Skeletal muscle satellite cell (primary cell): ENCODE measurements around the gene C4BPA. TPM values are rescaled to one million over a fixed set of nuclear protein-coding genes. Genes with fewer than 3 reads are reported as not detected.

Source experiments
- H3K27me3 ChIP-seq: 2 replicates; pipeline ENCODE4 v1.7.0; 2013; ENCODE audit warnings: low read length; ENCODE audit not compliant: control insufficient read depth, insufficient read depth
- H3K36me3 ChIP-seq: 2 replicates; pipeline ENCODE4 v1.7.0; 2013; ENCODE audit warnings: mild to moderate bottlenecking, control low read depth, low read length; ENCODE audit not compliant: insufficient read depth
- H3K4me1 ChIP-seq: 2 replicates; pipeline ENCODE4 v1.7.0; 2013; ENCODE audit warnings: low read length; ENCODE audit not compliant: control insufficient read depth, insufficient read depth
- H3K4me2 ChIP-seq: 2 replicates; pipeline ENCODE4 v1.7.0; 2013; ENCODE audit warnings: mild to moderate bottlenecking, low read length
- H3K4me3 ChIP-seq: 2 replicates; pipeline ENCODE4 v1.7.0; 2013; ENCODE audit warnings: low read length
- H3K9ac ChIP-seq: 2 replicates; pipeline ENCODE4 v1.7.0; 2013; ENCODE audit warnings: mild to moderate bottlenecking, low read depth, low read length, moderate library complexity
- H3K9me3 ChIP-seq: replicated peaks from 2 replicates; pipeline ENCODE4 v1.7.0; 2013; ENCODE audit warnings: mild to moderate bottlenecking, control low read depth, low read length
- total RNA-seq: library from RNA; depleted of rRNA; stranded (reverse); fragments of >200 nt; gene quantifications from 2 replicates; pipeline ENCODE4 v1.2.3, GENCODE V29; 2012; rRNA removed

The C4BPA gene
- not detected in 2 replicates for total RNA-seq

- H3K9me3 ChIP-seq: no peaks in the 10 kb centered on the region
- no peak within 1 kb of the TSS for H3K9ac ChIP-seq
- H3K4me3 ChIP-seq: no peak within 1 kb of the TSS
- no peak within 1 kb of the TSS for H3K4me2 ChIP-seq
- H3K4me1 ChIP-seq: no peaks in the 10 kb centered on the region
- H3K36me3 ChIP-seq: no peaks in the 10 kb centered on the region
- H3K27me3 ChIP-seq: peaks cover 24% of the 10 kb centered on the region
These were observed at the start of gene C4BPA for GRCh38 chr1:207103892-207104373. Gene C4BPA (plus strand): TSS chr1:207104233. CDS start chr1:207113026, 8,793 bp downstream.

DNA sequence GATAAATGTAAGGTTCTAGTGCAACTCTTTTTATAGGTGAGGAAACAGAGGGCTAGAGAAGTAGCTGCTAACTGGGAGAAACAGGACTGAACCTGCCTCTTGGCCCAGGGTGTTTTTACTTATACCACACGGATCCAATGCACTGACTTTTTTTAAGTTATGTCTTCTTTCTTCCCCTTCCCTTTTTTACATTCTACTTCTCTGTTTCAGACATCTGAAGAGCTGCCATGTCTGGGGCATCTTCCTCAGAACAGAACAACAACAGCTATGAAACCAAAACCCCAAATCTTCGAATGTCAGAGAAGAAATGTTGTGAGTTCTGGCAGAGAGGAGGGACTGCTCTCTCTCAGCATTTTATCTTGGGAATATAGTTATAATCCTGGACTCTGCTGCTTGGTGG lies 49.5 kb upstream of the C4BPA start:
- Histone ChIP-seq H3K36me3 (peaks cover under 1% of the 10 kb centered on the region), H3K9me3 (no peaks in the 10 kb centered on the region), H3K4me3 (no peak overlapping the region), H3K4me2 (no peak overlapping the region), H3K9ac (no peak overlapping the region), H3K4me1 (peaks cover 9% of the 10 kb centered on the region), H3K27me3 (no peaks in the 10 kb centered on the region)

DNA sequence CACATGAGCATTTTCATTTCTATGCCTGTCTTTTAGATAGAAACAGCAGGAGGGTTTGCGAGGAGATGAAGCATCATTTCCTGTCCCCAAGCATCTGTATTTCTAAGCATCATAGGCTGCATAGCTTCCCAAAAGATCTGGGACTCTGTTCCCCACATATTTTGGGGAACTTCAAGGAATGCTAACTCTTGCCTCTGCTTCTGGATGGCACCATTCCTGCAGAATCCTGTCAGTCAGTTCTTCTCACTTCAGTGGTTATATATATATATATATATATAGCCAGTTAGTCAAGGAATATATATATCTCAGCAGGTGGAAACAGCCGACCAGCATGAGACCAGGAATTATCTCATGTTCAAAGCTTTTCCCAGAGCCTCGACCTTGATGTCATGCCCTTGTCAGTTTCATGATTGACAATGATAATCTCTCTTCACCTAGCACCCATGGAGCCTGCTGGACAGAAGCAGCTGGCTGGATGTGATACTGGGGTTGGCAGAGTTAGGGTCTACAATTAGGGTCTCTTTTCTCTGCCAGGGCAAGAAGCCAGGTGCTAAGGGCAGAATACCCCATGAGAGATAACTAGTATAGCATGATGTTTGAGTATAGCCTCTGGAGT lies 48.5 kb upstream of the C4BPA start:
- Histone ChIP-seq H3K36me3 (no peaks in the 10 kb centered on the region), H3K27me3 (no peaks in the 10 kb centered on the region), H3K4me2 (no peak overlapping the region), H3K4me3 (no peak overlapping the region), H3K4me1 (peaks cover 5% of the 10 kb centered on the region), H3K9ac (no peak overlapping the region), H3K9me3 (no peaks in the 10 kb centered on the region)

GRCh38 chr1:207056673-207057072 lies 47.4 kb upstream of the C4BPA start:
- no peaks in the 10 kb centered on the region for H3K4me1 ChIP-seq
- H3K36me3 ChIP-seq: no peaks in the 10 kb centered on the region
- H3K9me3 ChIP-seq: no peaks in the 10 kb centered on the region
- no peak overlapping the region for H3K9ac ChIP-seq
- no peak overlapping the region for H3K4me2 ChIP-seq
- H3K27me3 ChIP-seq: no peaks in the 10 kb centered on the region
- no peak overlapping the region for H3K4me3 ChIP-seq

DNA sequence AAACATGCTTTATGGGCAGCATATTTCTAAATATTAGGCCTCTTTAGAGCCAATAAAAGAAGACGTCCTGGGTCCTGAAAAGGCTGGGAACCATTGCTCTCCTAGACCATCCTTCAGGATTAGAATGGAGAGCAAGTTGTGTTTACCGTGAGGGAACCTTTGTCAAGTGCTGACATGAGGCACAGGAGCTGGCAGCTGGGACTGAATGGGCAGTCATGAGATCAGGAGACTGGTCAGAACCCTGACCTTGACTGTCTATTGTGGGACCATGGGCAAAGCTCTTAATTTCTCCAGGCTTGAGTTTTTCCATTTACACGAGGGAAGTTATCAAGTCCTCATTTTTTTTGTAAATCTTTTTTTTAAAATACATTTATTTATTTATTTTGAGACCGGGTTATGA lies 45.8 kb upstream of the C4BPA start:
- no peak overlapping the region for H3K4me3 ChIP-seq
- no peak overlapping the region for H3K4me2 ChIP-seq
- no peak overlapping the region for H3K9ac ChIP-seq
- no peaks in the 10 kb centered on the region for H3K27me3 ChIP-seq
- no peaks in the 10 kb centered on the region for H3K36me3 ChIP-seq
- H3K4me1 ChIP-seq: no peaks in the 10 kb centered on the region
- H3K9me3 ChIP-seq: no peaks in the 10 kb centered on the region

DNA sequence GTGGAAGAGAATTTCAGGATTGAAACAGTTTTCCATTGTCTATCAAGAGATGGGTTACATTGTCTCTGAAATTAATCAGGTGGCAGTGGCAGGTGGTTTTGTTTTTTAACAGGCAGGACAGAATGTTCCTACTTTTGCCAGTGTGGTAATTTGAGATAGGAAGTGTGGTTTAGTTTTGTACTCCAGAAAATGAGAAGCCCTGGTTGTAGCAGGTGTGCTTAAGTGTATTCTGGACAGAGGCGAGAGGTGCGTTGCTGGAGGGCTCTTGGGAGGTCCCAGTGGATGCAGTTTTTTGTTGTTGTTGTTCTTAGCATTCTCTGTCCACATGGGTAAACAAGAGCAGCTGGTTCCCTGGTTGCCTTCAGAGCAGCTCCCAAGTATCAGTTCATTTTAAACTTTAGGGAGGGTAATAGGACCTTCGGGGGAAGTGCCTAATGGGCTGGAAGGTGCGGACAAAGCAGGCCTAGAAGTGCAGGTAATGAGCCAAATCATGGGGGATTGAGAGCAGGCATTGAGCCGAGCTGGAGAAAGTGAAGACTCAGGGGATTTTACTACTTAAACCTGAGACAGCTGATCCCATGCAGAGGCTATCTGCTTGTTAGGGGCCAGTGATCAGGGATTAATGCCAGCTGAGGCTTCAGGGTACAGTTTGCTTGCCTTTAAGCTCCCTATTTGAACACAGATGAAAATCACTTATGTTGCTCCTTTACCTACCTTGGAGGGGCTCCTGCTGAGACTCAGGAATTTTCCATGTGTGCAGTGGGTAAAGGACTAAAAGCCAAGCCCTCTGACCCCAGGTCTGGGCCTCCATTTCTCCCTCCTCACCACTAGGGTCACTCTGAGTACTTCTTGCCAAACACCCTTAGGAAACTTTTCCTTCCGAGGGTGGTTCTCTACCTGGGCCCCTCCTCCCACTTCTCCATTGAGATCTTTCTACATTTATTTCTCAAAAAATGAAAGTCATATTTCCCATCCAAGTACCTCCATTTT lies 44.9 kb upstream of the C4BPA start:
- Histone ChIP-seq H3K36me3 (no peaks in the 10 kb centered on the region), H3K9me3 (no peaks in the 10 kb centered on the region), H3K4me3 (no peak overlapping the region), H3K27me3 (no peaks in the 10 kb centered on the region), H3K4me2 (no peak overlapping the region), H3K4me1 (no peaks in the 10 kb centered on the region), H3K9ac (no peak overlapping the region)

DNA sequence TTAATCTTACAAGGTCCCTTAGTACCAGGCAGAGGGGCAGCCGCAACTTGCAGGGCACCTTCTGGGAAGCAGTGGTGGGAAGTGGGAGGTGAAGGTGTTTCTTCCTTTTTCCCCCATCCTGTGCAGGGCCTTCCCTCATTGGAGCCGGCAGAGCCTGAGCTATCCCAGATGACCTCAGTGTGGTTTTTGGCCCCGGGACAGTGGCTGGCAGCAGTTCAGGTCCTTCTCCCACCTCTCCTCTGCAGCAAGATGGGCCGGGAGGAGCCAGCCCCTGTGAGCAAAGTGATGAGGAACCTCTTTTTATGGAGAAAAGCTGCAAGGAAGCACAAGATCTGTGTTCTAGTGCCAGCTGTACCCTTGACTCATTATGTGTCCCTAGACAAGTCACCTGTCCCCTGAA lies 44.2 kb upstream of the C4BPA start:
- Histone ChIP-seq H3K36me3 (no peaks in the 10 kb centered on the region), H3K9ac (no peak overlapping the region), H3K4me1 (no peaks in the 10 kb centered on the region), H3K27me3 (no peaks in the 10 kb centered on the region), H3K9me3 (no peaks in the 10 kb centered on the region), H3K4me3 (no peak overlapping the region), H3K4me2 (no peak overlapping the region)

- no peaks in the 10 kb centered on the region for H3K4me1 ChIP-seq
- no peak overlapping the region for H3K9ac ChIP-seq
- no peaks in the 10 kb centered on the region for H3K36me3 ChIP-seq
- no peaks in the 10 kb centered on the region for H3K9me3 ChIP-seq
- no peak overlapping the region for H3K4me3 ChIP-seq
- no peaks in the 10 kb centered on the region for H3K27me3 ChIP-seq
- H3K4me2 ChIP-seq: no peak overlapping the region
These were observed 43.4 kb upstream of the C4BPA start for GRCh38 chr1:207060596-207060995.

- H3K4me3 ChIP-seq: no peak overlapping the region
- no peaks in the 10 kb centered on the region for H3K36me3 ChIP-seq
These were observed 42.0 kb upstream of the C4BPA start for GRCh38 chr1:207062058-207062457.

DNA sequence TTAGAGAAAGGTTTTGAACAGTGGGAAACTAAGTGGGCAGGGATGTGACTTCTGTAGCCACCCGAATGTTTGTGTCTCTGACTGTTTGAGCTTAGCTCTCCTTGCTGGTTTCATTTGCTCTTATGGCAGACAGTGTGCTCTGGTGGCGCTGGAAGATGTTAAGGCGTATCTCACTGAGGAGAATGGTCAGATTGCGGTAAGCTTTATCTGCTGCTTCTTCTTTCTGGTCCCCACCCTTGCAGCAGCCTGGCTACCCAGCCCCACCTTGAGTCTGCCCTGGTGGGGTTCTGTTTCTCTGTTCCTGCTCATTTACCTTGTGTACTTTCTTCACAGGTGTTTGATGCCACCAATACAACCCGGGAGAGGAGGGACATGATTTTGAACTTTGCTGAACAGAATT lies 41.0 kb upstream of the C4BPA start:
- Histone ChIP-seq H3K4me3 (no peak overlapping the region), H3K36me3 (no peaks in the 10 kb centered on the region), H3K27me3 (no peaks in the 10 kb centered on the region), H3K9me3 (no peaks in the 10 kb centered on the region), H3K9ac (no peak overlapping the region), H3K4me2 (no peak overlapping the region), H3K4me1 (no peaks in the 10 kb centered on the region)

More at GRCh38 chr1:207062058-207062457, 42.0 kb upstream of the C4BPA start:
- no peaks in the 10 kb centered on the region for H3K4me1 ChIP-seq
- H3K9me3 ChIP-seq: no peaks in the 10 kb centered on the region
- H3K4me2 ChIP-seq: no peak overlapping the region
- H3K27me3 ChIP-seq: no peaks in the 10 kb centered on the region
- H3K9ac ChIP-seq: no peak overlapping the region

DNA sequence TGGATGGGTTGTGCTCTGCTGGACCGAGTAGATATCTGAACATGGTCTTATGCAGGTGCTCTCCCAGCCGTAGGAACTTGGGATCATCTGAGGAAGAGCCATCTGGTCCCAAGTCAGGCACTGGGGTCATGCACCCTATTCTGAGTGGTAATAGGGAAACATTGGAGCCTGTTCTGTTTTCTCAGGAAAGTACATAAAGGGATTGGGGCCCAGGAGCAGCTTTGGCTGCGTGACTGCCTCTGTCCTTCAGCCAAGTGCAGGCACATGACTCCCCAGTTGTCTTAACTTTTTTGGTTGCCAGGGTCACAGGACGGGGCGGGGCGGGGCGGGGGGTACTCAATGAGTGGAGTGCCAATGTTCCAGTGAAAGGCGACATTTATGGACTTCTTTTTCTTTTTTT lies 39.5 kb upstream of the C4BPA start:
- Histone ChIP-seq H3K36me3 (no peaks in the 10 kb centered on the region), H3K4me2 (no peak overlapping the region), H3K4me1 (no peaks in the 10 kb centered on the region), H3K9ac (no peak overlapping the region), H3K4me3 (no peak overlapping the region), H3K27me3 (no peaks in the 10 kb centered on the region), H3K9me3 (no peaks in the 10 kb centered on the region)
